Superior temporal gyrus (tissue), 1 donor: ENCODE measurements around the gene WNT7A.
"Not testable (repeated sequence)": the region's sequence is repeated elsewhere in the genome, so short reads cannot be mapped to it uniquely, and the experiment has no call there.

Experiments
- DNase-seq: peaks from one replicate; pipeline ENCODE4 v3.0.0-alpha.2; 2016; ENCODE audit errors: extremely low spot score

WNT7A gene

DNA sequence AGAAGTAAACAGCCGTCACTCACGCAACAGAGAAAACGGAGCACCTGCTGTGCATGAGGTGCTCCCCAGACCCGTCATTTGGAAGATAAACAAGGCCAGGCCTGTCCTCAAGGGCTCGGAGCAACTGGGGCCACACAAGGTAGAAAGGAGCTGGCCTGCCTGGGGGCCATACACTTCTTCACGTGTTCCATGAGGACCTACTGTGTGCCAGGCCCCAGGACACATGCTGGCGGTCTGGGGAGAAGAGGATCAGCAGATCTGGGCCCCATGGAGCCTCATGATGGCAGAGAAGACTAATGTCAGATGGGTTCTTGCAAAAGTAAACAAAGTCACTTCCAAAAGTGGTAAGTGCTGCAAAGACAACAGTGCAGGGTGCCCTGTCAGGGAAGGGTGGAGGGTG, 14.3 kb downstream of the WNT7A start:
- DNase-seq: no peak

DNA sequence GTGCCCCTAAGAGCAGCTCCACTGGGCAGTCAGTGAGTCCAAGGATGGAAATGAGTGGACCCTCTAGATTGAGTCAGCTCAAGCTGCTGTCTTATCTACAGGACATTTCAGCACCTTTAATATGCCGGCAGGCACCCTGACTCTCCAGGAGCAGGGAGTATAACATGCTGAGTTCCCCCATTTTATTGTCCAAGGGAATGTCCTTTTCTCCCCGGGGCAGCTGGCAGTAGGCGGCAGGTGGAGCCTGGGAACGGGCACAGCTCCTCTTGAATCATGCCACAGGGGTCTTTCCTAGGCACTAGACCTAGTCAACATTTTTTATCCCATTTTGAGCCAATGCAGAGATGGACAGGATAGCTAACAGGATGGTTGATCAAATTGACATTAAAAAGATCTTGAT, 14.8 kb downstream of the WNT7A start:
- DNase-seq: no peak

DNA sequence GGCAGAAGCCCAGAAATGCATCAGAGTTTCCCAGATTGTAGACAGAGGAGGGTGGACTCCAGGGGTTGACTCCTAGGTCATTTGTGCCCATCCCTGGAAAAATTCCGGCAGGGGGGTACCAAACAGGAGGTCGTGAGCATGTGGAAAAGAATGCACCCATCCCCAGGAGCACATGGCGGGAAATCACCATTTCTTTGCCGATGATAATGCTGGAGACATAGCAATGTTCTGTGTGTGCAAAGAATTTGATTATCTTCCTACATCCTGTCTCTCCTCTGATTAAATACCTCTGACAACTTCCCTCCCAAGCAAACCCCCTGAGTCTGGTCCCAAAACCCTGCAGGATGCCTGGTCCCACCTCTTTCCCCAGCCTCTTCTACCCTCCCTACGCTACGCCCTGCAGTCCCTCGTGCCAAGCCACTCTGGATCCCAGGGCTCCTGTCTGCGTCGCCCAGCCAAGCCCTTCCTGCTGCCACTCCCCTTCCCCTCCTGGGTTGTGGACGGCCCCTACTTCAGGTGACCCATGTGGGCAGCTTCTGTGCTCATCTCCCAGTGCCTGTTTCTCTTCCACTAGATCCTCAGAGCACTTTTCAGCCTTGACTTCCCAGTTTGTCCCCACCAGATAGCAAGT, 15.8 kb downstream of the WNT7A start:
- DNase-seq: no peak

DNA sequence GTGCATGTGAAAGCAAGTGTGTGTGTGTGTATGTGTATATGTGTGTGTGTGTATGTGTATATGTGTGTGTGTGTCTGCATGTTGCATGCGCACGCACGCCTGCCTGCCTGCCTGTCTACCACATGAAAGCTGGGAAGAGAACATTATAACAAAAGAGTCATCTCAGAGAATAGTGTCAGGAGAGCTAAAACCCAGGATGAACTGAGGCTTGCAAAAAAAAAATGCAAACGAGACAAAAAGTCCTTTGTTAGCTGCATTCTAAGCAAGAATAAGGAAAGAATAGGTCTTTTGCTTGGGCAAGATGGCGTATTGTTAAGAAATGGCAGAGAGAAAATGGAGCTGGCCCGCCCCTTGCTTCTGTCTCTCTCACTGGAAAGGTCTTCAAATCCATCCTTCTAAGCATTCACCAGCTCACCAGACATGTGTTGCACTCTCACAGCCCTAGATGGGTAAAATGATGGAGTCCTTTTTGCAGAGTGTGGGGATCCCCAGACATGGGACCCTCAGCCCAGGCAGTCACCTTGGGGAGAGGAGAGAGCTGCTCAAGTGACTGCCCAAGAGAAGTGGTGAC, 16.4 kb downstream of the WNT7A start:
- DNase-seq: no peak

DNA sequence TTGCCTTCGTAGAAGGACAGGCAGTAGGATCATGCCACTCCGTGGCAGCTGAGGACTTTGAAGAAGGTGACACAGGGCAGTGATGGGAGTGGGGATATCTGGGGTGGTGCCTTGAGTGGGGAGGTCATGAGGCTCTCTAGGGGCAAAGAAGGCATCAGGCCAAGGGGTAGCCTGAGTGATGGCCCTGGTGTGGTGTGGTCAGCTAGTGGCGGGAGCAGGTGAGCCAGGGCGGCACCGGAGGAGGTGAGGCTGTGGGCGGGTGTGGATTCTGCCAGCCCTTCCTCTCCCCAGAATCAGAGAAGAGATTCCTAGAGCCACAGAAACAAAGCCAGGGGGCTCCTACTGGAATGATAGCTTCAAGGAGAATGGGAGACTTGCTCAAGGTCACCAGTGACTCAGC, 18.4 kb downstream of the WNT7A start:
- DNase-seq: no peak

DNA sequence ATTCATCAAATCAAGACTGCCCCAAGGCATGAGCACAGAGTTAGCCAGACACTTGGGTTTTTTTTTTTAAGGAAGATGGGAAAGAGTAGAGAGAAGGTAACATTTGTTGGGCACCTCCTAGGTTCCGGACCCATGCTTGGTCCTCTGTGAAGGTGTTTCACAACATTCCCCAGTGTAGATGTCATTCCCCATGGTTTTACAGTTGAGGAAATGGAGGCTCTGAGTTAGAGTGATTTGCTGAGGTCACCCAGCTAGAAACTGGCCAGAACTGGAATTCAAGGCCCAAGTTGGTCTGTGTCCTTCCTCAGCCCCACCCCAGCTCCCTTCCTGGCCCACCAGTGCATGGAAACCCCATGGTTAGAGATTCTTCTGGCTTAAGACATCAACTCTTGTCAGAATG, 19.9 kb downstream of the WNT7A start:
- DNase-seq: no peak

DNA sequence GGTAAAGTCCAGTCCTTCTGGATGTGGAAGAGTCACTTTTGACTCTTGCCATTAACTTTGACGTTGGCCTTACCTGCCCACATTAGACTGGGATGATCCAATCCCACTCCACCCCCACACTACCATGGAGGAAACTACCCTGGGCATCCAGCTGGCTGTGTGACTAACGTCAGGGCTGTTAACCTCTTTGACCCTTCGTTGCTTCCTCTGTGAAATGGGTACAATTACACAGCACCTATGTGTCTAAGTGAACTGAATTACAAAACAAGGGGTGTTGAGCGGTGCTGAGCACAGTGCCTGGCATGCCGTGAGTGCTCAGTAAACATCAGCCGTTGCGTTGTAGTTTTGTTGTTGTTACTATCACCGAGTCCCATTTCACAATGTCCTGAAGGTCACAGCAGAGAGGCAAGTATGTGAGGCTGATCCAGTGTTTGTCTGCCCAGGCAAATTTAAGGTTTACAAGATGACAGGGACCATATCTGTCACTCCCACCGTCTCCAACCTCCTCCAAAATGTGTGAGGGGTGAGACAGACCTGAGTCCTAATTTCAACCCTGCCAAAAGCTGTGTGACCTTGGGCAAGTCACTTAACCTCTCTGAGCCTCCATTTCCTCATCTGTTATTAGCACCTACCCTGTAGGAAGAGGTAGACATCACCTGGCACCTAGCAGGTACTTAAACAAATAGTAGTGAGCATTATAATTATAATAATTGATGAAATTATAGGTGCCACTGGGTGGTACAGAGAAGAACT, 20.9 kb downstream of the WNT7A start:
- DNase-seq: no peak

DNA sequence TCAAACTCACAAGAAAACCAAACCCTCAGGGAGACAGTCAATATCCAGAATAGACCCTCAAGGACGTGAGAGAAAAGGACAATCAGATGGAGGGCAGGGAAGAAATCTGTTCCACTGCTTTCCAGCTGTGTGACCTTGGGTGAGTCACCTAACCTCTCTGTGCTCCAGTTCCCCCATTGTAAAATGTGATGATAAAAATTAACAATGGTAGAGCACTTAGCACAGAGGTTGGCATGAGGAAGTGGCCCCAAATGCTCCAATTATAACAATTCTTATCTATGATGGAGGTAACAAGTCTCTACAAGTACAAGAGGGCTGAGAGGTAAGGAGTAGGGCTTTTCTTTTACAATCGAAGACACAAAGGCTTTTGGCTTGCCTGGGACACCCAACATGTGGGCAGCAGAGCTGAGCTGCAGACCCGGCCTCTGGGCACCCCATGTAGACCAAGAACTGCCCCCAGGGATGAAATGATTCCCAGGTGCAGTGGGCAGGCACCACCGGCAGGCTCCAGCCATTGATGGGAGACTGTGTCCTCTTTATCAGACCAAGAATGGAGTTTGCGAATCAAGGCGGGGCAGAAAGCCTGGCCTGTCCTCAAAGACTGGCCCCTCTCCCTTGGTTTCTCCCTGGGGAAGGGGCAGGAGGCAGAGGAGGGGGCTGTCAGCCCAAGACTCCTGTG, 22.0 kb downstream of the WNT7A start:
- no peak for DNase-seq

DNA sequence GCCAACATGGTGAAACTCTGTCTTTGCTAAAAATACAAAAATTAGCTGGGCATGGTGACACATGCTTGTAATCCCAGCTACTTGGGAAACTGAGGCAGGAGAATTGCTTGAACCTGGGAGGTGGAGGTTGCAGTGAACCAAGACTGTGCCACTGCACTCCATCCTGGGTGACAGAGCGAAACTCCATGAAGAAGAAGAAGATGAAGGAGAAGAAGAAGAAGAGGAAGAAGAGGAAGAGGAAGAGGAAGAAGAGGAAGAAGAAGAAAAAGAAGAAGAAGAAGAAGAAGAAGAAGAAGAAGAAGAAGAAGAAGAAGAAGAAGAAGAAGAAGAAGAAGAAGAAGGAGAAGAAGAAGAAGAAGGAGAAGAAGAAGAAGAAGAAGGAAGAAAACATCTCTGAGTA, 23.2 kb downstream of the WNT7A start:
- DNase-seq: not testable (repeated sequence)

DNA sequence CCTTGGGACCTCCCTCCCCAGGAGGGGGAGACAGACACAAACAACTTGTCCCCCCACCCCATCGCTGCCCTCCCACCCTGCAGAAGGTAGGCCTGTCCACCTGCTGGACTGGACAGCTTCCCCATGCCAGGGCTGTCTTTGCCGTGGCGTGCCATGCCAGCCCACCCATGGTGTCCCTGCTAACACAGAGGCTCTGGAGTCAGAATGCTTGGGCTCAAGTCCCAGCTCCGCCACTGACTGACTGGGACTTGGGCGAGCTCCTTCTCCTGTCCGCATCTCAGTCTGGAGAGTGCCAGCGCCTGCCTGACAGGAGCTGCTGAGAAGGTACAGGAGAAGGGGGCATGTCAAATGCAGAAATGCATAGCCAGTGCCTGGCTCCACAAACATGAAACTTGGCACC, 23.9 kb downstream of the WNT7A start:
- no peak for DNase-seq

DNA sequence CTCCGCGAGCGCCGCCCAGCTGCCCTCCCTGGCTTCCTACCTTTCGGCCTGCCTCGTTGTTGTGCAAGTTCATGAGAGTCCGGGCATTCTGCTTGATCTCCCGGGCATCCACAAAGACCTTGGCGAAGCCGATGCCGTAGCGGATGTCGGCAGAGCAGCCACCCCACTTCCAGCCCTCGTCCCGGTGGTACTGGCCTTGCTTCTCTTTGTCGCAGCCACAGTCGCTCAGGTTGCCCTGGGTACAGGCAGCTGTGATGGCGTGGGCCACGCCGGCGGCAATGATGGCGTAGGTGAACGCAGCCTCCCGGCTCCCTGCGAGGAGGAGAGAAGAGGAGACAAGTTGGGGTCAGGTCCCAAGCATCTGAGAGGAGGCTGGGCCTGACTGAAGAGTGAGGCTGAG, 25.4 kb downstream of the WNT7A start:
- DNase-seq: no peak

DNA sequence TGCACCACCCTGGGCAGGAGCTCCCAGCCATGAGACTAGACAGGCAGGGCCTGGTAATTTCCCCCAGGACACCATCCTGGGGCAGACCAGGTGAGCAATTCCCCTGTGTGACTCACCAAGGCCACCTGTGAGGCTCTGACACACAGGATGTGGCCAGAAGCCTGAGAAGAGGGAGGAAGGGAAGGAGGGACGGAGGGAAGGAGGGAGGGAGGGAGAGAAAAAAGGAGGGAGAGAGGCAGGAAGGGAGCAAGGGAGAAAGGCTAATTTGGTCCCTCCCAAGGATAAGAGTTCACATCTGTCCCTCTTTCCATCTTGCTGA, 25.9 kb downstream of the WNT7A start:
- no peak for DNase-seq

DNA sequence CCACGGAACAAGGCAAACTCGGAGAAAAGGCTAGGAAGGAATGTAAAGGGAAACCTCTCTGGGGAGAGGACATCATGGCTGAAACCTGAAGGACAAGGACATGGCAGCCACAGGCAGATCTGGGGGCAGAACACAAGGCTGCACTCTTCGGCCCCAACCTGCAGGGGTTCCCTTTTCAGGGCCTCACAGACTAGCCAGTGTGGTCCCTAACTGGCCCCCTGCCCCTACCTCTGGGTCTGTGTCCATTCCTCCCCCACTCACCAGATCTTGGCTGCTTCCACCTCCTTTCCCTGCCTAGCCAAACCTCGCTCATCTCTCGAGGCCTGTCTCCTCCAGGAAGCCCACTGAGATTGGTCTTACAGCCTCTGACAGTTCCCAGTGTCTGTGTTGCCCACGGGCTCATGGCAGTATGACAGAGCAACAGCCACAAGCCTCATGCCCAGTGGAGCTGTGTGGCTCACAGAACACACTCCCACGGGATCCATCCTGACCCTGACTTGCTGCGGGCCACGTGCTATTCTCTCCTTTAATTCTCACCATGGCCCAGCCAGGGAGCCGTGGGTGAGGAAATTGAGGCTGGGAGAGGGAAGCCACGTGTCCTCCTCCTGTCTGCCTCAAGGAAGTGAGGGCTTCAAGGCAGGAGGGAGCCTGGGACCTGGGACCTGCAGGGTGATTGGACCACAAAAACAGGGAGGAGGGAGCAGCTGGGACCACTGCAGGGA, 26.5 kb downstream of the WNT7A start:
- no peak for DNase-seq

DNA sequence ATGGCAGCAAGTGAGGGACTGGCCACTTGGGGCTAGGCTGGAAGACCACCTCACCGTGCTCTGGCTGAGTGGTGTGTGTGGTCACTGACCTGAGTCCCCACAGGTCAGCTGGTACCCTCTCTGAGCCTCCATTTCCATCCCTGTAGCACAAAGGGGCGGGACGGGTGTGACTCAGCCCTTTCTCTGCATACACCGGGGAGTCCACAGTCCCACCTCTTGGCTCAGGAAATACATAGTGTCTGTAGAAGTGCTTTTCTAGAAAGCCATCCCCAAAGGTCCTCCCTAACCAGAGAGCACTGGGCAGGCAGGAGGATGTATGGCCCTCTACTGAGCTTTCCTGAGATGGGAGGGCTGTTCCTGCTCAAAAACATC, 27.2 kb downstream of the WNT7A start:
- no peak for DNase-seq

DNA sequence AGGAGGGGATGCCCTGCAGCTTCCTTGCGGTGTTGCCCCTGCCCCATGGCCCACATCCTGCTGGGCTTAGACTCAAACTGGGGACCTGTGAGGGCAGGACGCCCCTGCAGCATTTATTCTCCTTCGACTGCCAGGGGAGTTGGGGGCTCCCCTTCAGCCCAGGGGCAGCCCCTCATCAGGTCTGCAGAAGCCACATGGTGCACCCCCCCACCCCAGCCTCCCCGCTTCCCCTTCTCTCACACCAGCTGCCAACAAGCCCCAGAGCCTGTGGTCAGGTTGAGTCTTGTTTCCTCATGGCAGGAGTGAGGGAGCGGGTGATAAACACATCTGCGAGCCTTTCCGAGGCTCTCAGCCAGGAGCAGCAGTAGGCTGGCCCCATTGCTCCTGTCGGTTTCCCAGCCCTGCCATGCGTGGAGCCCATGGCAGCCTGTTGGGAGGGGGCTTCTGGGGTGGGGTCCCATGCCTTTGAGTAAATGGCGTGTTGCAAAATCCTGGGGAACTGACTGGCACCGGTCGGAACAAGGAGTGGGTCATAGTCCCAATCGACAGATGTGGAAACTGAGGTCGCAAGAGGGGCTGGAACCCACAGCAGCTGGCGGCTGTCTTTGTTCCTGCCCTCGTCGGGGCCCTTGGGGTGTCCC, 27.8 kb downstream of the WNT7A start:
- DNase-seq: no peak

DNA sequence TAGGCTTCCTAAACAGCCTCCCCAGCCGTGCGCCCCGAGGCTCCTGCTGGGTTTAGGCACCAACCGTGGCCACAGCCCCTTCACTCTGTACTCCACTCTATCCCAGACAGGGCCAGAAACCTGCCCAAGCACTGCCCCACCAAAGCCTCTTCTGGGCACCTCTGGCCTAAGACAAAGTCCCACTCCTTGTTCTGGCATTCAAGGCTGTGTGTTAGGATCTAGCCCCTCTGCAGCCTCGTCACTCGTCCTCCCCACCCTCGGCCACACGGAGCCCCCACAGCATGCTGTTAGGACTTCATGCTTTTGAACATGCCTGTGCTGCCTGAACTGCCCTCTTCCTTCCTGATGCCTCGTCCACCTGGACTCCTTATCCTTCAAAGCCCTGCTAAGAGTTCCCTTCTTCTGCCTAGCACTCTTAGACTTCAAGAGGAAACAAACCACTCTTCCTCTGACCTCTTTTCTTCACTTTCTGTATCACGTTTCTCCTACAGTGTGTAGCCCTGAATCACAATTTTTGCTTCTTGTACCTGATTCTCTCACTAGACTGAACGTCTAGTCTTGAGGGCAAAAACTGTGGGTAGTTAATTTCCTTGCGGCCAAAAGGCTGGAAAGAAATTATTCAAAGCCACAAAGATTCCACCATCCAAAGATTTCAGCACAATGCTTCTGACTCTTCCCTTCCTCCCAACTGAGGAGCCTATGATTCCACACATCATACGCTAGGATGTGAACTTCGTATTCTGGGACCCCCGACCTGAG, 28.6 kb downstream of the WNT7A start:
- DNase-seq: no peak

DNA sequence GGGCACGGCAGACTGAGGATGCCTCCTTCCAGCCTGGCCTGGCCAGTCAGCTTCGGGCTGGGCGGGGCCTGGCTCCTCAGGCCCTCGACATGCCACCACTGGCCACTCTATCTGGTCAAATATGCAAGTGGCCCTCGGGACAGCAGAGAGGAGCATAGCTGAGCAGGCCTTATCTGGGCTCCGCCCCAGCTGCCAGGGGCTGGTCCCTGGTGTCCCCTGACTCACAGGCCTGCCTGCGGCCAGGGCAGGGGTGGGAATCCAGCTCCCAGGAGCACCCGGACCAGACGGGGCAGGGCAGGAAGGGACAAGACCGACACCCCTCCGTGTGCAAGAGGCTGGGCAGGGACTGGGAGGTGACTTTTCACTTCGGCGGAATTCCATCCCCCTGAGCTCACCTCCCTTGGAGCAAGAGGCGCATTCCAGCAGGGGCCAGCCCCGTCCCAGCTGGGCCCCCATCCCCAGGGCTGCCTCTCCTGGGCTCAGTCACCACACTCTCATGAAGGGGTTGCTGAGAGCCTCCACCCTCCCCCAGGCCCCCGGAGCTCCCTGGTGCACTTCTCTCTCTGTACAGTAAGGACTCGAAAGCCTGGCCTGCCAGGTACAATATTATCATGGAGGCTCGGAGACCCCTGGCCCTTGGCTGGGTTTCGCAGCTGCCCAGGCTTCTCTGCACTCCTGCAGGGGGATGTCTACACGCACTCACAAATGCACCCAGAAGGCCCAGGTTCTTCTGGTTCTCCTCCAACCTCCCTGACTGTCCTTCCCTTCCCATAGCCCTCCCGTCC, 29.5 kb downstream of the WNT7A start:
- no peak for DNase-seq

DNA sequence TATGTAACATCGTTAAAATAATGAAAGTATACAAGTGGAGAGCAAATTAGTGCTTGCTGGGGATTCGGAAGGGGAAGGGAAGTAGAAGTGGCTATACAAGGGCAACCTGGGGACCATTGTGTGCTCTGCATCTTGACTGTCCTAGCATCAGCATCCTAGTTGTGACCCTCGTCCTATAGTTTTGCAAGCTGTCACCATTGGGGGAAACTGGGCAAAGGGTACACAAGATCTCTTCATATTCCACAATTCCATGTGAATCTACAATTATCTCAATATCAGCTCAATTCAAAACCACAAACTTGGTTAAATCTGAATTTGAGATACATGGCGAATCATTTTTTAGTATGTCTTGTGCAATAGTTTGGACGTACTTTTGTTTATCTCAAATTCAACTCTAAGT, 30.9 kb downstream of the WNT7A start:
- no peak for DNase-seq

DNA sequence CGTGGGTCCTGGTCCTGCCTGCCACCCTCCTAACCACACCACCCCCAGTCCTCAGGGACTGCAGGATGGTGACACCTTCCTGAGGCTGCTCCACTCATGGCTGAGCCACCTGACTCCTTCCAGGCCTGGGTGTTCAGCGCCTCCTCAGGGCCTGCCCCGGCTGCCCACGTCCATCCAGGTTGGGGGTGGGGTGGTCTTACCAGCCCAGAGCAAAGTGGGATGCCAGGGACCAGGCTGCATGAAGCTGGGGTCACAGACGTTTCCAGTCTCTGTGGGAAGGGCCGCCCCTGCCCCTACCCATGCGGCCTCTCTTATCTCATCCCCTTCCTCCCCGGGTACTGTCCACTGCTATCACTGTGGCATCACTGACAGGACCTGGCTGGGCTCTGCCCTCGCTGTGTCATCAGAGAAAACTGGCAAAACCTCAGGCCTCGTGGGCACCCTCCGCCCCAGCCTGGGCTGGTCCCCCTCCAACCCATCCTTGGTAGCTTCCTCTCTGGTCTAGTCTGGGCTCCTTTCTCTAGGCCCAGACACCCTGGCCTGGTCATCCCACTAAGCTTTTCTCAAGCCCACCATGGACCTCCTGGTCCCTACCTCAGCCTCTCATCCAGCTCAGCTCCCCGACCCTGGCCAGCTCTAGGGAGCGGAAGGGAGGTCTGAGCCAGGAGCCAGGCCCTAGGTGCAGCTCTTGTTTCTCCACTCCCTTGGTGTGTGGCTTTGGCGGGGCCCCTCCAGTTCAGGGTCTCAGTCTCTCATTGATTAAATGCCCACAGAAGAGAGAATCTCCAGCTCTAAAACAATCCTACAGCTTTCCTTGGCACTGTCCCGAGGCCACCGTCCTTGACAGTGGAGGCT, 32.9 kb downstream of the WNT7A start:
- no peak for DNase-seq
